HG02973 (cell line): ENCODE data around the gene CELF4.

ENCODE experiments used
- ATAC-seq: cut with Tn5 transposase; IDR thresholded peaks from one replicate; pipeline ENCODE4 v1.9.1; 2021; ENCODE audit warnings: moderate library complexity; ENCODE audit not compliant: unreplicated experiment

CELF4 gene

DNA sequence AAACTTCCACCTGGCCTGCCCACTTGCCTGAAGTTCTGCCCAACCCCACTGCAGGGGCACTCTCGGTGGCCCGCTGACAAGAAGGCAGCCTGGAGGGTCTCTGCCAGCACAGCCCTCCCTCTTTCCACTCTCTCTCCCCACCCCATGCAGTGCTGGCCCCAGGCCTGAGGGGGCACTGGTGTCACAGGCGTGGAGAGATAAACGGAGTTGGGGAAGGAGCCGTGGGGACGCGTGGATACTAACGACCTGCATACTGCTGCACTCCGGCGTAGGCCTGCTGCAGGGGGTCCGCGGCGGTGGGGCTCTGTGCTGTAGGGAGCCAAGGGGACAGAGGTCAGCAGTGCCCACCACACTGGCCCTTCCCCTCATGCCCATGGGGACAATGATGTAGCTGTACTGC is 299.3 kb downstream of the CELF4 start:
- no peak for ATAC-seq

DNA sequence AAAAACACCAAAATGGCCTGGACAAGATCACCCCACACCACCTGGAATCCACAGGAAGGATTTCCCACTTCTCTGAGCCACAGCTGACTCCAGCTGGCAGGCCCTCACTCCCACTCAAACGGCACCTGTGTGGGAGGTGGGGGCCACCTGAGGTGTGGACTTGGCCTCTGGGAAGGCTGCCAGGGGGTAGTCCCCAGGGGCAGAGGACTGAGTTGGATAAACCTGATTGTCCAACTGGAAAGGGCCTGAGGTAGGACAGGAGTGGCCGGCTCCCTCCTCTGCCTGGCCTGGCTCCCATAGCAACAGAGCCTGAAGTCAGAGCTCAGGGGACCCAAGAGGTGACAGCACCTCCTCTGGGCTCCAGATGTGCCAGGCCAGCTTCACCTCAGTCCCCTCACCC is 300.2 kb downstream of the CELF4 start:
- no peak for ATAC-seq

DNA sequence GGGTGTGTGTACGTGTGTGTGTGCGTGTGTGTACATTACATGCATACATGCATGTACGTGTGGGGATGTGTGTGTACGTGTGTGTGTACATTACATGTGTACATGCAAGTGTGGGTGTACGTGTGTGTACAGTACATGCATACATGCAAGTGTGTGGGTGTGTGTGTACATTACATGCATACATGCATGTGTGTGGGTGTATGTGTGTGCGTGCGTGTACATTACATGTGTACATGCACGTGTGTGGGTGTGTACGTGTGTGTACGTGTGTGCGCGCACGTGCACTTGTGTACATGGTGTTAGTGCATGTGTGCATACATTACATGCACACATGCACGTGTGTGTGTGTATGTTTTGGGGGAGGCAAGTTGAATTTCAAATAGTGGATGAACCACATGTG is 300.6 kb downstream of the CELF4 start:
- ATAC-seq, result no peak

DNA sequence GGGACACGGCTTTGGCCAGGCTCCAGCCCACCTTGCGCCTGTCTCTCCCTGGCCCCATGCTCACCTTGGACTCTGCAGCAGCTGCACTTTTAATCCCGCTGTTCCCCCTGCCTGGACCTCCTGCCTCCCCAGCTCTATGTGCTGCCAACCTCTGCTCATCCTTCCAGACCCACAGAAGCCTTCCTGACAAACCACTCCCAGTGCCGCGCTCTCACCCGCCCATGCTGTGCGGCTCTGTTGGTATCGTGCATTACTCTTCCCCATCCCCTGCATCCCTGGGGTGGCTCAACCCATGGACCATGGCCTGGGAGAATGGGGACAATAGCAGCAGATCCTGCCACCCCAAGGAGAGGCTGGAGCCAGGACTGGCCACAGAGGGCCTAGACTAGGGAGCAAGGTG is 303.6 kb downstream of the CELF4 start:
- no peak for ATAC-seq

DNA sequence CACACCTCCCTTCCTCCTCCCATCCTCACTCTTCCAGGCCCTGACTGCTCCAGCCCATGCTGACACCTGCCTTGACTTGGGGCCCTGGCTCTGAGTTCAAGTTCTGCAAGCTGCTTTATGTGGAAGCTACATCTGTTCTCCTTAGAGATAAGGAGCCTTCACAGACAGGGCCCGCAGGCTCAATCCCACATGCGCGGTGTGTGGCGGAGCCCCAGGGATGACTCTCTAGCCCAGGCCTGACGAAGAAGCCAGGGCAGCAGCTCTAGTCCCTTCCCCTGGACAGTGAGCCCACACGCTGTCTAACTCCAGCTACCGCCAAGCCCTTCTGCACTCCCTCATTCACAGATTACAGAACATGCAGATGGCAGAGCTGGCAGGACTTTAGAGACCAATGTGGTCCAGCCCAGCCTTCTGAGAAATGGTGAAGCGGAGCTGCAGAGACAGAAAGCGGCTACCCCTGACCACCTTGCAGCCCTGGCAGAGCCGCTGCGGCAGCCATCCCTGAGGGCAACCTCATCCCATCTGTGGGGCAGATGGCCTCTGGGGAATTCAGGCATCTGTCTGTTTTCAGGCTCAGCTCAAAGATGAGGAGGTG is 304.3 kb downstream of the CELF4 start:
- no peak for ATAC-seq

DNA sequence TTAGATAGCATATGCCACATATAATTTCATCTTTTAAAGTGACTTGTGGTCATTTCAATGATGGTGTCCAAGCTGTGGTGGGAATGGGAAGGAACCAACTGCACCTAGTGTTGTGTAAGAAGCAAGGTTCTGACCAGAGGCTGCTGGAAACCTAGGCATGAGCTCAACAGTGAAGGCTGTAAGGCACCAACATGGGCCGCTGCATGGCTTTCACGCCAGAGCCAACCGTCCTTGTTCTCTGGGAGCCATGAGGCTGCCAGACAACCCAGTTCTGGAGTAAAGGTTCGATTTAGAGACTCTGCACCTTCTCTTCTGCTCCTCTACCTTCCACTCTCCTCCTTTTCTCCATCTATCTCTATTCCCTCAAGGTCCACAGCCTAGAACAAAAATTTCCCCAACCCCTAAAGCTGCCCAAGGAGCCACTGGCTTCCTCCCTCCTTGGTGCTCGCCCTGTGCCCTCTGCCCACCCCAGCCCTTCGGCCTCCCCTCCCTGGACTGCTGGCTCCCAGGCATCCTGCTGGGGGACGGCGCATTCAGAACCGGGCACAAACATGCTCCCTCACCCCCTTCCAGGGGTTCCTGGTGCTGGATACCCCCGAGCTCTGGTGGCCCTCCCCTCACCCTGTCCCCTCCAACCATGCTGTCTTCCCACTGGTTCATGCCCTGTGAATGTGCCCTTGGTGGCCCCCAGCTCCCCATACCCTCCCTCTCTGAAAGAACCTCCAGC is 305.1 kb downstream of the CELF4 start:
- ATAC-seq, result no peak

DNA sequence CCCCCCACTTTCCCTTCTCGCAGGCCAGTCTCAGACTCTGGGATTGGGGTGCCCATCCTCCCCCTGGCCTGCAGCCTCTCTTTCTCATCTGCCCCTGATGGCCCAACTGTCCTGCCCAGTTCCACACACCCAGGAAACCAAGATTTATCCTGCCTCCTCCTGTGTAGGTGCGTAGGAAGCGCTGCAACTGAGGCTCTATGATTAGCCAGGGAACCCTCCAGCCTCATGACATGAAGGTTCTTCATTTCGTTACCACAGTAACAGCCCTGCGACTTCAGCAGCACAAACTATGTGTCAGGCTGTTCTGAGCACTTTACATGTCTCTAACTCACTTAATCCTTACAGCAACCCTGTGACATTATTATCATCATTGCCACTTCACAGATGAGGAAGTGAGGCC is 305.9 kb downstream of the CELF4 start:
- no peak for ATAC-seq

DNA sequence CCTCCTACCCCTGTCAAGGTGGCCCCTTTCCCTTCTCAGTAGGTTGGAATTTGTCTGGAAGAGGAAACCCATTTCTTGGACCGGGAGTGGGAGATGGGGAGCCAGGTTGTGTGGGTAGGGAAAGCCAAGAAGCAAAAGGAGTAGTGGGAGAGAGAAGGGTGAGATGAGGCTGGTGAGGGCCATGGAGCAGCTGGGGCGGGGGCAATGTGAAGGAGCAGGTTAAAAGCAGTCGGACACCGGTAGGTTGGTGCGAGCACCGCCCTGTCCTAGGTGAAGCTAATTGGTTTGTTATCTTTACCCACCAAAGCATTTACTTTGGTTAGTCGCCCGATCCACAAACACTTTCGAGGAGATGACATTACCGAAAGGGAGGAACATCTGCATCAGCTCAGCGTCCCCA is 306.8 kb downstream of the CELF4 start:
- no peak for ATAC-seq

DNA sequence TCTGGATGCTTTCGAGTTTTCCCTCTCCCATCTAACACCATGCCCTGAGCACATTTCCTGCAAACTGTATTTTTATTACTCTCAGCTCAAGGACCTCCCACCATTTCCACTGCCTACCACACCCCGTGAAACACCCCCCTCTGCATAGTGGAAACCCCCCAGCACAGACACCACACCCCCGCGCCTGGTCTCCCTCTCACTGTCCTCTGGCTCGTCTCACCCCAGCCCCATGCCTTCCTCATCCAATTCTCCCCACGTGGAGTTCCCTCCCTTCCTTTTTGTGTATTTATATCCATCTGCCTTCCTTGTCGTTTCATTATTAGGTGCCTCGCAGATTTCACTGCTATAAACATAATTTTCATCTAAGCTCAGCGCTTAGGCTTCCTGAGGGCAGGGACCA is 307.5 kb downstream of the CELF4 start:
- ATAC-seq, result no peak

DNA sequence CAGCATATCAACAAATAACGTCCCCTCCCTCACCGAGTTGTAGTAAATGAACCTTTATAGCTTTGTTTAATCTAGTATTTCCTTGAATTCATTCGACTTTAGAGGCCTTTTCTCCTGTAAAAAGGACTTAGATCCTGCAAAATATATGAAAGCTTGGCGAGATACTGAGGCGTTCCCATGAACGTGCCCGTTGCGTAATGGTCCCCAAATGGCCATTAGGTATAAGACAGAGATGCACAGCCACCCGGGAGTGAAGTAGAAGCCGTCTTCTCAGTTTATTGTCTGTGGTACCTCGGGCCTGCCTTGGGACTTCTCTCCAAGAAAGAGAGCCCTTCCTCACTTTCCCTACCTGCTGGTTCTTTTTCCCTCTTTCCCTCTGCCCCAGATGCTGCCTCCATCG is 310.6 kb downstream of the CELF4 start:
- no peak for ATAC-seq

DNA sequence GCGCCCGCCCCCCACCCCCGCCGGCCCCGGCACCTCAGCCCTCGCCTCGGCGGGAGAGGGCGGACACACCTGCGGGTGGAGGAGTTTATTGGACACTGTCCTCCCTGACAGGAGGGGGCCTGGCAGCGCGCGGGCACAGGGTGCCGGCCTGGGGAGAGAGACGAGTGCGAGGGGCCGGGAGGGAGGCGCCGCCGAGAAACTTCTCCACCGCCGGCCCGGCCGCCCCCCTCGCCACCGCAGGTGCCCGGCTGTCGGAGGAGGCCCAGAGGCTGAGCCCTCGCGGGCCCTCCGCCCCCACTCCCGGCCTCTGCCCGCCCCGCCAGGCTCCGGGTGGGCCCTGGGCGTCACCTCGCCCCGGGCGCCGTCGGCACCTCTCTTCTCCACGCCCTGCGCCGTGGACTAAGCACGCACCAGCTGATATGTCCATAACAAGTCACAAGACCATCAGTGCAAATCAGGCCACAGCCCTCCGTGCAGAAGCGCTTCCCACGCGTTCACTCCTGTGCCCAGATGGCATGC is 311.3 kb downstream of the CELF4 start:
- no peak for ATAC-seq

DNA sequence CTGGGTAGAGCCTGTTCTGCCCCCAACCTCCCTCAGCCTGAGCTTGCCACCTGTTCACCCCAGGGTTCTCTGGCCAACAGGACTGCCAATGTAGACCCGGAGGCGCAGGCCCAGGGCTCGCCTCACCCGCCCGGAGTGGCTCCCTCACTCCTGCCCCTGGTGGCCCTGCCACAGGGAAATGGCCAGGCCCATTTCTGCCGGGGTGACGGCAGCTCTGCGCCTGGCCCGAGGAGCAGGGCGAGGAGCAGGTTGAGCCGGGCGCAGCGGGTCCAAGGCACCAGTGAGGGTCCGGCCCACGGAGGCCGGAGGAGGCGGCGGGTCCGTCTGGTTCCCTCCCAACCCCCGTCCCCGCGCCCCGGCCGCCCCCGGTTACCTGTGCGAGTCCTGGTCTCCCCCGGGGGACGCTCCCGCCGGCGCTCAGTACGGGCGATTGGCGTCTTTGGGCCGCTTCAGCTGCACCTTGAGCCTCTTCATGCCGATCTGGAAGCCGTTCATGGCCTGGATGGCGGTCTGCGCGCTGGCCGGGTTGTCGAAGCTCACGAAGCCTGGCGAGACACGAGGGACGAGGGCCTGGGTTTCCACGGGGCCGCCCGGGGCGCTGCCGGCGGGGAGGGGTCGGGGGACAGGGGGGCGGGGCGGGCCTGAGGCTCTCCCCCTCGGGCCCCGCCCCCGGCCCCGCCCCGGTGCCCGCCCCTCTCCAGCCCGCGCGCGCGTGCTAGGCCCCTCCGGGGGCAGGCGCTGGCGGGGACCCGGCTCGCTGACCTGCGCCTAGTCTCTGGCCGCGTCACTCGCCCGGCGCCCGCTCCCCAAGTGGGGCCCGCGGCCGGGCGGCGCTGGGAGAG is 312.0 kb downstream of the CELF4 start:
- ATAC-seq, result no peak

DNA sequence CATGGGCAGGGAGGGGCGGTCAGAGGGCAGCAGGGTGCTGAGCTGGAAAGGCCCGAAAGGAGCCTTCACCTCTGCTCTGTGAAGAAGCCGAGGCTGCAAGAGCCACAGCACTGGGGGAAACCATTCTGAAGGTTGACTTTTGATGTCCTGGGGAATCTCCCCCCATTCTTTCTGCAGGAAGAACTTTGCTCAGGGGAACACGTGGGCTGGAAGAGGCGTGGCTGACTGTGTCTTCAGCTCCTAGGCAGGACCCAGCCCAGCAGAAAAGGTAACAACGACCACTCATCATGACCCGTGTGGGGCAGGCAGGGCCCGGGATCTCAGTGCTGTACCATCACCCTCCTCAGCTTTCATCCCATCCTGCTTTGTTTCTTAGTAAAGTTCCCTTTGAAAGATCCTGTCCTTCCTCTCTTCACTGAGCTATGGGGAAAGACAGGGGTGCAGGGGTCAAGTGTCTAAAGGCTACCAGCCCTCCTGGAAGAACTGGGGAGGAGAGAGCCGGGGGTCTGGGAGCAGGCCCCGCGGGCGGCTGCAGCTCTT is 312.7 kb downstream of the CELF4 start:
- ATAC-seq, result no peak

DNA sequence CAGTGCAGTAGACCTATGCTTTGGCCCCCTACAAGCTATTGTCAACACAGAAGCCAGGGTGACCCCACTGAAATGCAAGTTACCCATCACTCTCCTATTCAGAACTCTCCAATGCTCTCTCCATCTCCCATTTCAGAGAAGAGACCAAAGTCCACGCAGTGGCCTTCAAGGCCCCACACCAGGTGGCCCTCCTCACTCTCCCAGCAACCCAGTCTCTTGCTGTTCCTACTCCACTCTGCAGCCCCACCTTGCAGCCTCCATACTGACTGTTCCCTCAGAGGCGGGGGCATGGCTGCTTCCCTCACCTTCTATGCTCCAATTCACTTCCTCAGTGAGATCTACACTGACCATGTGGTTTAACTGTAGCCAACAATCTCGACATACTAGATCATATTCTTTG is 313.3 kb downstream of the CELF4 start:
- ATAC-seq, result no peak

DNA sequence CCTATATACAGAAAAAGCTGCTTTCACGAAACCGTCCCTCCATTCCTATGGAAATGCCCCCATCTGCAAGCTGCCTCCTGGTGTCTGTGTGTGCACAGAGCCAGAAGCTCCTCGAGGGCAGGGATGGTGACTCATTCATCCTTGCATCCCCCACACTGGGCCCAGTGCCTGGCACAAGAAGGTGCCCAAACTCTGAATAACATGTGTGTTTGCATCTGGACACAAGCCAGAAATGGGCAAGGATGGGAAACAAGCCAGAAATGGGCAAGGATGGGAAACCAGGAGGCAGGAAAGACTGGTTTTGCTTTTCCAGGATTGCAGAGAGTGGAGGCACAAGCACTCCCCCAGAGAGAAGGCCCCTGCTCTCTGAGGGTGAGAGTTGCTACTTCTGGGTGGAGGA is 313.9 kb downstream of the CELF4 start:
- ATAC-seq, result no peak

DNA sequence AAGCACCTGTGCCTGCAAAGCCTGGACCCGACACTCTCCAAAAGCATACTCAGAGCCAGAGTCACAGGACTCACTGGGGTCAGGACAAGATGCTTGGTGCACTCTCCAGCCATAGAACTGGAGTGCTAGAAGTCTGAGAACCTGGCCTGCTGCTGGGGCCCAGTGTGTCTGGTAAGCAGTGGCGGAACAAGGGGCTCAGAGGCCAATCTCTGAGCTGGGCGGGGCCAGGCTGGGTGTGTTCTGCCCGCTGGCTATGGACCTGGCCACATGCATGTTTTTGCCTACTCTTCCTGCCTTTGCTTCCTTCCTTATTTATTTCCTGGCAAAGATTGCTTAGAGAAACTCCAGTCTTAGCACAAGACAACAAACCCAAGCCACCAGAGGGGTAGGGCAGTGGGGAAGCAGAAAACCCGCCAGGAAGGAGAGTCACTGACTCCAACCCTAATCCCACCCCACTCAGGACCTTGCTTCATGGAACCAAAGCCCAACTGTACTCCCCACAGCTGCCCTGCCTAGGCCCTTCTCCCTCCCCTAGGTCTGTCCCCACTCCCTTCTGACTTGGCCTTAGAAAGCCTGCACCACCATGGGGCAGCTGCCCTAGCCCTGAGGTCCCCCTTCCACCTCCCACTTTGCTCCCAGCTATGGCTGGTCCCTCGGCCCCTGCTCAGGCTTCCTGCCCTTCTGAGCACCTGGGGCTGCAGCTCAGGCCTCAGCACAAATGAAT is 315.5 kb downstream of the CELF4 start:
- no peak for ATAC-seq

DNA sequence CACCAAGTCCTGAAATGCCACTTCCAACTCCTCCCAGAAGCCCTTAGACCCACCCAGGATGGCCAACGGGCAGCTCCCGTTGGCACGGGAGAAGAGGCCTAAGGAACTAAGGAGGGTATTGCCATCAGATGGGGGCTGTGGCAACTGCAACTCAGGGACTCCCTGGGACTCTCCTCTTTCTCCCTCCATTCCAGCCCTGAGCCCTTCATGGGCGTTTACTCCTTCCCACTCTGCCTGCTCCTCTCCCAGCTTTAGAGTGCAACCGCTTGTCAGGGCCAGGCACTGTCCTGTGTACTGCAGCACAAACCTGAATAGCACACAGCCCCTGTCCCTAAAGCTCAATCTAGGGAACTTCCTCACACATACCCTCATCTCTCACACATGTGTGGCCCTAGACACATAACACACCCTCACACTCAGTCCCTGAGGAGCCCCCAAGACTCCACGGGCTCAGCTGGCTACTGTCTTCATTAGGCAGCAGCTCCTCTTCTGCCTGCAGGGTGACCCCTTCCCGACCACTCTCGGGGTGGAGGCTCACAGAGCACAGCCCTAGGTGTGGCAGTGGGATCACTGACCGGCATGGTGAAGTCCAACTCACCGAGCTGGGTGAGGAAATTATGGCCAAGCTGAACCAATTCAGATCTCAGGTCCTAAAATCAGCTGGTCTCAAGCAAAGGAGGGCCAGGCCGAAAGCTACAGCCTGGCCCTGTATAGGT is 316.3 kb downstream of the CELF4 start:
- ATAC-seq, result no peak

DNA sequence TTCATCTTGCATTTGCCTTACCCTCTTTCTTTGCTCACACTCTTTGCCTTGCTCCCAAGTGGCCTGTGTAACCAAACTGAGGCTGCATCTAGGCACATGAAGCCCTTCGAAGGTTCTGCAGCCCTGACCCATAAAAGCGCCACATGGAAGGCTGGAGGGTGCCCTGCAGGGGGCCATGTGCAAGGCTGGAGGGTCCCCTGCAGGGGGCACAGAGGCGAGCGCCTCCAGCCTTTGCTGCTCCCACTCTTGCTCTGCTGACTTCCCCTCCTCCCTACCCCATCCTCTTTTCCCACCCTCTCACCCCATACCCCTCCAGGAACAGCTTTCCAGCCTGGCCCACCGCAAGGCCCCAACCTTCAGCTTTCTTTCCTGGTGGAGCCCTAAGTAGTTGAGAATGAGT is 317.3 kb downstream of the CELF4 start:
- no peak for ATAC-seq

DNA sequence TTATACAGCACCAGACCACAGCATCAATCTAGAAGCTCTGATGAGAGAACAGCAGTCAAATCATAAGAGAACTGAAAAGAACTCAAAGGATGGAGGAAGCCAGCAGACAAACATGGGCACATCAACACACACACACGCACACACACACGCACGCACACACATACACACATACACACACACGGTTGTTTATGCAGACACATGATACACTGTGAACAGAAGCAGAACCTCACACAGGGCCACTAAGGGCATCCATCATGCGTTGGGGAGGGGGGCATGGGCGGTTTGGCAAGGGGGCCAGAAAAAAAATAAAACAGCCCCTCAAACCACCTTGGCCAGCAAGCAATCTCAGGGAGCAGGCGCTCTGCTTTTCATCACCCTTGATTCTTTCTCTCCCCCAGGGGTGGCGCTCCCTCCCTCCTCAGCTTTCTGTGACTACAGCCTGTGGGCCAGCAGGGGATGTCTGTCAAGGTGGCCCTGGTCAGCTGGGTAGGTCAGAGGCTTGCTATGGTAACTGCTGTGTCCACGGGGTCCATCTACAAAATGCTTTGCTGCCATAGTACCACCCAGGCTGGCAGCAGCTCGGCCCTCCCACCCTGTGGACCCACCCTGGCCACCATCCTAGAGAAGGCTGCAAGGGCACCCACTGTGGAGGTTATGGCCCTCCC is 318.0 kb downstream of the CELF4 start:
- ATAC-seq, result no peak
